NCI-H2081 (cell line): Measurements from ENCODE around the gene ATP6V0A4.
"Not testable (repeated sequence)": the region's sequence is repeated elsewhere in the genome, so short reads cannot be mapped to it uniquely, and the experiment has no call there.

ENCODE experiments used
- DNase-seq, 2 experiments: peaks; one replicate each; lab custom pipeline; 2025; lab: John Stamatoyannopoulos, UW

Gene ATP6V0A4

GRCh38 chr7:138700857-138701536 lies 97.0 kb downstream of the ATP6V0A4 start, which contains the start of gene SVOPL:
Gene SVOPL, minus strand, starts transcription at chr7:138701362. Its CDS starts 22,317 bp downstream, at chr7:138679045.
- DNase-seq: no peak

GRCh38 chr7:138699661-138700060 lies 98.3 kb downstream of the ATP6V0A4 start:
- no peak for DNase-seq

- no peak for DNase-seq
Observed at GRCh38 chr7:138698281-138698680, 99.7 kb downstream of the ATP6V0A4 start.

GRCh38 chr7:138697535-138698182 lies 100.3 kb downstream of the ATP6V0A4 start:
- DNase-seq: no peak

- DNase-seq: not testable (repeated sequence)
Observed at GRCh38 chr7:138695776-138696175, 102.2 kb downstream of the ATP6V0A4 start.

- no peak for DNase-seq
Observed at GRCh38 chr7:138695106-138695505, 102.9 kb downstream of the ATP6V0A4 start.

GRCh38 chr7:138691178-138691577 lies 106.8 kb downstream of the ATP6V0A4 start:
- DNase-seq: no peak

GRCh38 chr7:138690495-138690894 lies 107.5 kb downstream of the ATP6V0A4 start:
- no peak for DNase-seq

GRCh38 chr7:138688037-138688436 lies 110.0 kb downstream of the ATP6V0A4 start:
- not testable (repeated sequence) for DNase-seq

- DNase-seq: no peak
Observed at GRCh38 chr7:138684340-138684739, 113.7 kb downstream of the ATP6V0A4 start.

- DNase-seq: no peak
Observed at GRCh38 chr7:138679793-138680192, 118.2 kb downstream of the ATP6V0A4 start.

GRCh38 chr7:138670594-138670993 lies 127.4 kb downstream of the ATP6V0A4 start:
- no peak for DNase-seq

- DNase-seq: no peak
Observed at GRCh38 chr7:138669364-138669763, 128.6 kb downstream of the ATP6V0A4 start.

GRCh38 chr7:138668946-138669345 lies 129.1 kb downstream of the ATP6V0A4 start:
- no peak for DNase-seq

- no peak for DNase-seq
Observed at GRCh38 chr7:138668229-138668596, 129.8 kb downstream of the ATP6V0A4 start.

GRCh38 chr7:138667535-138668228 lies 130.3 kb downstream of the ATP6V0A4 start:
- no peak for DNase-seq

GRCh38 chr7:138666385-138666784 lies 131.6 kb downstream of the ATP6V0A4 start:
- DNase-seq: no peak

GRCh38 chr7:138665669-138666140 lies 132.3 kb downstream of the ATP6V0A4 start:
- DNase-seq: no peak

GRCh38 chr7:138665249-138665648 lies 132.7 kb downstream of the ATP6V0A4 start:
- DNase-seq: no peak

- DNase-seq: no peak
Observed at GRCh38 chr7:138663725-138664710, 134.0 kb downstream of the ATP6V0A4 start.

- no peak for DNase-seq
Observed at GRCh38 chr7:138662991-138663320, 135.0 kb downstream of the ATP6V0A4 start.
